PC-3 (cell line): ENCODE results near the gene ZC3HAV1L.

ENCODE experiments used
- CTCF ChIP-seq: fragments of 300-600 bp; sonication (generic); conservative IDR thresholded peaks from 2 replicates; pipeline ENCODE4 v1.5.1; 2017; ENCODE audit warnings: antibody characterized with exemption, low read depth, mild to moderate bottlenecking, low read length
- EZH2 ChIP-seq: fragments of 300-600 bp; sonication (generic); IDR thresholded peaks from one replicate; pipeline ENCODE4 v1.6.1; 2017; ENCODE audit warnings: antibody characterized with exemption, mild to moderate bottlenecking, low read length; ENCODE audit not compliant: unreplicated experiment

GRCh38 chr7:139058943-139059342 is 23.1 kb upstream of the ZC3HAV1L start:
- TF ChIP-seq CTCF (no peak), EZH2 (no peak)
